SK-N-SH (cell line): ENCODE data around the gene RHCE. TPM values are rescaled to one million over a fixed set of nuclear protein-coding genes. Genes with fewer than 3 reads are reported as not detected.

Experiments
- CTCF ChIA-PET: fragments of 300-600, 350-600 bp; formaldehyde crosslinking; extraction: SDS; loops from one replicate; lab custom pipeline; 2021; lab: Yijun Ruan, JAX
- POLR2A ChIA-PET: fragments of 350-600 bp; sonication (Branson Sonifier 250); formaldehyde crosslinking; extraction: SDS; loops from one replicate; lab custom pipeline; 2020; ENCODE audit warnings: antibody characterized with exemption, inconsistent platforms; lab: Yijun Ruan, JAX
- DNase-seq: peaks from one replicate; pipeline ENCODE4 v3.0.0; 2012
- H2AFZ ChIP-seq: fragments of 200-600 bp; sonication (generic); 2 replicates; pipeline ENCODE4 v1.8.1; 2016; ENCODE audit warnings: antibody characterized with exemption, mild to moderate bottlenecking, low read depth
- H3F3A ChIP-seq: fragments of 200-600 bp; sonication (generic); replicated peaks from 2 replicates; pipeline ENCODE3; 2016; ENCODE audit warnings: antibody characterized with exemption, mild to moderate bottlenecking; ENCODE audit not compliant: insufficient read depth
- H3K27ac ChIP-seq, 2 experiments: fragments of 200-500 bp in 1 of 2; fragments of 200-600 bp in 1 of 2; sonication (Bioruptor generic) in 1 of 2; sonication (generic), shearing (Covaris generic) in 1 of 2; 2 replicates each; pipeline versions ENCODE4 v1.5.1 to v1.6.1; 2014 to 2016; ENCODE audit warnings: low read depth in 2 of 2, inconsistent platforms in 1 of 2, low read length in 1 of 2, mild to moderate bottlenecking in 1 of 2, mixed read lengths in 1 of 2
- H3K27me3 ChIP-seq: fragments of 200-600 bp; sonication (generic), shearing (Covaris generic); 2 replicates; pipeline ENCODE4 v1.6.1; 2016; ENCODE audit warnings: mixed run types; ENCODE audit not compliant: insufficient read depth
- H3K36me3 ChIP-seq, 2 experiments: fragments of 200-500 bp in 1 of 2; fragments of 200-600 bp in 1 of 2; sonication (Bioruptor generic) in 1 of 2; sonication (generic) in 1 of 2; replicated peaks in 1 of 2; 2 replicates each; pipeline versions ENCODE3 to v1.5.1; 2014 to 2016; ENCODE audit warnings: low read length in 1 of 2, mild to moderate bottlenecking in 1 of 2; ENCODE audit not compliant: insufficient read depth in 2 of 2, control insufficient read depth in 1 of 2
- H3K4me1 ChIP-seq, 2 experiments: fragments of 200-500 bp in 1 of 2; fragments of 200-600 bp in 1 of 2; sonication (Bioruptor generic) in 1 of 2; sonication (generic), shearing (Covaris generic) in 1 of 2; 2 replicates each; pipeline versions ENCODE4 v1.5.1 to v1.6.1; 2014 to 2016; ENCODE audit warnings: low read depth in 1 of 2, low read length in 1 of 2, mixed run types in 1 of 2; ENCODE audit not compliant: insufficient read depth in 2 of 2, control insufficient read depth in 1 of 2
- H3K4me2 ChIP-seq: fragments of 200-600 bp; sonication (generic), shearing (Covaris generic); 2 replicates; pipeline ENCODE4 v1.6.1; 2017; ENCODE audit warnings: mixed run types
- H3K4me3 ChIP-seq, 2 experiments: fragments of 200-500 bp in 1 of 2; fragments of 200-600 bp in 1 of 2; sonication (Bioruptor generic) in 1 of 2; sonication (generic), shearing (Covaris generic) in 1 of 2; 2 replicates each; pipeline versions ENCODE4 v1.5.1 to v1.8.1; 2014 to 2016; ENCODE audit warnings: low read depth in 2 of 2, inconsistent platforms in 1 of 2, low read length in 1 of 2, mild to moderate bottlenecking in 1 of 2, mixed read lengths in 1 of 2, moderate library complexity in 1 of 2
- H3K79me2 ChIP-seq: fragments of 200-600 bp; sonication (generic); 2 replicates; pipeline ENCODE4 v1.8.1; 2017; ENCODE audit warnings: mild to moderate bottlenecking; ENCODE audit not compliant: insufficient read depth
- H3K9ac ChIP-seq: fragments of 200-600 bp; sonication (generic); 2 replicates; pipeline ENCODE4 v1.6.1; 2017; ENCODE audit warnings: mixed run types
- H3K9me2 ChIP-seq: fragments of 200-600 bp; sonication (generic); 2 replicates; pipeline ENCODE4 v1.6.1; 2017; ENCODE audit warnings: mixed run types
- H3K9me3 ChIP-seq: fragments of 200-600 bp; sonication (generic); 2 replicates; pipeline ENCODE4 v1.6.1; 2017; ENCODE audit warnings: mixed run types, mild to moderate bottlenecking, moderate library complexity
- H4K20me1 ChIP-seq: fragments of 200-600 bp; sonication (generic); 2 replicates; pipeline ENCODE4 v1.6.1; 2017; ENCODE audit warnings: mild to moderate bottlenecking, mixed run types; ENCODE audit not compliant: insufficient read depth
- CHD2 ChIP-seq: fragments of 150-350 bp; IDR thresholded peaks from 2 replicates; pipeline ENCODE4 v1.6.1; 2018; ENCODE audit warnings: low read length; ENCODE audit not compliant: partially characterized antibody
- ELF1 ChIP-seq: IDR thresholded peaks from 2 replicates; pipeline ENCODE4 v1.4.0; 2012
- EZH2phosphoT487 ChIP-seq: fragments of 200-600 bp; sonication (generic); IDR thresholded peaks from 2 replicates; pipeline ENCODE4 v1.6.1; 2017; ENCODE audit warnings: low read depth, mixed run types, mild to moderate bottlenecking, antibody characterized with exemption, moderate library complexity, borderline replicate concordance
- FOXJ3 ChIP-seq: sonication (generic); formaldehyde crosslinking; IDR thresholded peaks from 2 replicates; pipeline ENCODE4 v1.5.1; 2020; ENCODE audit warnings: mild to moderate bottlenecking, missing genetic modification reagents
- FOXM1 ChIP-seq: IDR thresholded peaks from 2 replicates; pipeline ENCODE4 v1.4.0; 2012; ENCODE audit warnings: low read depth, mild to moderate bottlenecking
- GABPA ChIP-seq: IDR thresholded peaks from 2 replicates; pipeline ENCODE4 v1.4.0; 2012; ENCODE audit warnings: low read depth, mild to moderate bottlenecking
- GATA2 ChIP-seq: sonication (generic); formaldehyde crosslinking; IDR thresholded peaks from 2 replicates; pipeline ENCODE4 v1.5.0; 2020; ENCODE audit warnings: mild to moderate bottlenecking, missing genetic modification reagents
- JUND ChIP-seq: IDR thresholded peaks from 2 replicates; pipeline ENCODE4 v1.4.0; 2012
- NFIC ChIP-seq: IDR thresholded peaks from 2 replicates; pipeline ENCODE4 v1.4.0; 2012; ENCODE audit warnings: borderline replicate concordance
- NRF1 ChIP-seq: IDR thresholded peaks from 2 replicates; pipeline ENCODE4 v1.6.1; 2012; ENCODE audit warnings: low read depth, mild to moderate bottlenecking, low read length
- RAD21 ChIP-seq: IDR thresholded peaks from 2 replicates; pipeline ENCODE4 v1.6.1; 2012; ENCODE audit warnings: mild to moderate bottlenecking, low read length
- RCOR1 ChIP-seq: fragments of 150-350 bp; IDR thresholded peaks from 2 replicates; pipeline ENCODE4 v1.6.1; 2017; ENCODE audit warnings: antibody characterized with exemption, low read length
- REST ChIP-seq: IDR thresholded peaks from 2 replicates; pipeline ENCODE4 v1.6.1; 2012; ENCODE audit warnings: mild to moderate bottlenecking, low read depth, low read length, moderate library complexity
- RFX5 ChIP-seq: IDR thresholded peaks from 2 replicates; pipeline ENCODE4 v1.6.1; 2012; ENCODE audit warnings: mild to moderate bottlenecking, improper control_type of control experiment, low read length
- SMC3 ChIP-seq: IDR thresholded peaks from 2 replicates; pipeline ENCODE4 v1.6.1; 2012; ENCODE audit warnings: low read depth, low read length, improper control_type of control experiment
- TAF1 ChIP-seq: IDR thresholded peaks from 2 replicates; pipeline ENCODE4 v1.6.1; 2012; ENCODE audit warnings: low read depth, mild to moderate bottlenecking, low read length, moderate library complexity, borderline replicate concordance
- TCF12 ChIP-seq: IDR thresholded peaks from 2 replicates; pipeline ENCODE4 v1.4.0; 2012
- WGBS: methylation state at CpG from one replicate; pipeline ENCODE4 v1.1.6; 2017; ENCODE audit warnings: low lambda C conversion rate; 5-methylcytosine and 5-hydroxymethylcytosine counted together
- polyA plus RNA-seq, 3 experiments: library from polyadenylated mRNA; depleted of rRNA; stranded (reverse); fragments of >200 nt; gene quantifications; 2 replicates each; pipeline ENCODE4 v1.2.3, GENCODE V29; 2012
- TF ChIP-seq, protein P1 (sequence below): IDR thresholded peaks from 2 replicates; pipeline ENCODE4; 2012

The RHCE gene
- polyA plus RNA-seq, 1 of the 3 experiments (the other 2 are of a cell fraction), result 0.54 TPM

DNA sequence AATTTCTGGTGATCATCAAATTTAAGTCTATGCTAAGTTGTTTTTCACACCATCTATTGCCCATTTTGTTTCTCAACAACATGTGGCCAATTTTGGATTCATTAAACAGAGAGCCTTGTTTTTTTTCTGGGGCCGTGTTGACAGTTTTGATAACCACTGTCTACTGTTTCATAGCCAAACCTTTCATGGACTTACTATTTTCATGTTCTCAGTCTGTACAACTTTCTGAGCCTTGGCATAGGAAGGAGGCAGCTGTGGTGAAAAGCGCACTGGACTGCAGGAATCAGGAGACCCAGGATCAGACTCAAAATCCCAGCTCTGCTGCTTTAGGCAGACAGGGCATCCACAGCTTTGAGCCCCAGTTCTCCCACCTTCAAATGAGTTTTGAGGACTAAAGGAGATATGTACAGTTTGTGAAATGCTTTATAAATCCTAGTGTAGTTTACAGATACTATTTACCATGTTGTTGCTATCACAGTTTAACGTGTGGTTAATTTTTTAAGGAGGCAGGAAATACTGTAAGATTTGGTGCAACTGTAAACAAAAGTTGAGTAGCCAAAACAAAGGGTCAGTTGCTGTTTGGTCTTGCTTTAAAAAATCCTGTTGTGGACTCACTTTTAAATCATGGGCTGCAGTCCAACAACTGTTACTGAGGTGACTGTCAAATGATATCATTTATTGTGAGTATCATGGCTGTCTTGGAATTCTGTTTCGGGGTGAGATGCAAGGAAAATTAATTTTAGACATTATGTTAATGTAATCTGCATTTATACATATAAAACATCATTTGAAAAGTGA is 13.0 kb upstream of the RHCE start:
- Histone ChIP-seq H3K27ac (peak overlapping the region in 1 of 2 experiments; percentile 12; a peak in 1 of 4 replicates), H3K4me2 (peak overlapping the region; percentile 79), H3K4me1 (peaks cover 22 to 35% of the 10 kb centered on the region in 2 experiments; a peak in 3 of 4 replicates), H3K27me3 (no peaks in the 10 kb centered on the region), H3K9ac (peak overlapping the region; percentile 86; the same call in 1 of the 2 replicates), H3K36me3 (peaks cover 3 to 8% of the 10 kb centered on the region in 2 experiments), H4K20me1 (peaks cover 43% of the 10 kb centered on the region), H3K9me3 (no peaks in the 10 kb centered on the region), H3K79me2 (peaks cover 78% of the 10 kb centered on the region), H3K9me2 (no peaks in the 10 kb centered on the region), H3K4me3 (no peak overlapping the region), H3F3A (peaks cover 10% of the 10 kb centered on the region), H2AFZ (no peak overlapping the region)
- DNase-seq, result no peak
- CTCF ChIA-PET, result interaction anchor here (1.2 kb wide), 1 partner anchor 17 kb away, joined by 3 read pairs; no protein-coding TSS in a partner anchor
- WGBS, result 74% methylated on average over 4 of the region's 4 CpGs
- TF ChIP-seq JUND (no peak), EZH2phosphoT487 (no peak), FOXM1 (no peak), NFIC (no peak), GABPA (no peak), CHD2 (no peak), ELF1 (no peak), REST (no peak), GATA2 (CRISPR knock-in tag) (no peak), TCF12 (no peak), SMC3 (no peak), TAF1 (no peak)
- POLR2A ChIA-PET, result no interaction called here

- Histone ChIP-seq H3K4me2 (peak overlapping the region; percentile 79), H3F3A (peaks cover 7% of the 10 kb centered on the region), H2AFZ (no peak overlapping the region), H3K27ac (peak overlapping the region in 1 of 2 experiments; percentile 37; a peak in 1 of 4 replicates), H3K9me2 (no peaks in the 10 kb centered on the region), H3K9me3 (no peaks in the 10 kb centered on the region), H3K27me3 (no peaks in the 10 kb centered on the region), H3K9ac (peak overlapping the region; percentile 86; the same call in 1 of the 2 replicates), H3K4me1 (peaks cover 22 to 35% of the 10 kb centered on the region in 2 experiments; a peak in 3 of 4 replicates), H3K36me3 (peaks cover 3 to 8% of the 10 kb centered on the region in 2 experiments), H4K20me1 (peaks cover 43% of the 10 kb centered on the region), H3K79me2 (peaks cover 71% of the 10 kb centered on the region), H3K4me3 (peak overlapping the region; percentile 90 to 93; a peak in 3 of 4 replicates)
- ChIA-PET POLR2A (no interaction called here), CTCF (interaction anchor here (1.2 to 2.6 kb wide), 3 partner anchors 18 to 88 kb away, joined by 3 to 9 read pairs (median 5); no protein-coding TSS in a partner anchor)
- no peak for DNase-seq
- 57% methylated on average over 6 of the region's 6 CpGs for WGBS
- TF ChIP-seq FOXJ3, result no peak
- TF ChIP-seq CHD2, result no peak
- TF ChIP-seq REST, result no peak
- TF ChIP-seq GATA2 (CRISPR knock-in tag), result no peak
- TF ChIP-seq TCF12, result no peak
- TF ChIP-seq ELF1, result no peak
- no peak for TF ChIP-seq JUND
- TF ChIP-seq NRF1, result no peak
- TF ChIP-seq, protein P1, sequence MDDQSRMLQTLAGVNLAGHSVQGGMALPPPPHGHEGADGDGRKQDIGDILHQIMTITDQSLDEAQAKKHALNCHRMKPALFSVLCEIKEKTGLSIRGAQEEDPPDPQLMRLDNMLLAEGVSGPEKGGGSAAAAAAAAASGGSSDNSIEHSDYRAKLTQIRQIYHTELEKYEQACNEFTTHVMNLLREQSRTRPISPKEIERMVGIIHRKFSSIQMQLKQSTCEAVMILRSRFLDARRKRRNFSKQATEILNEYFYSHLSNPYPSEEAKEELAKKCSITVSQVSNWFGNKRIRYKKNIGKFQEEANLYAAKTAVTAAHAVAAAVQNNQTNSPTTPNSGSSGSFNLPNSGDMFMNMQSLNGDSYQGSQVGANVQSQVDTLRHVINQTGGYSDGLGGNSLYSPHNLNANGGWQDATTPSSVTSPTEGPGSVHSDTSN, result no peak
- no peak for TF ChIP-seq RAD21
- TF ChIP-seq RFX5, result no peak
- no peak for TF ChIP-seq RCOR1
Measured at GRCh38 chr1:25432749-25433388, 12.2 kb upstream of the RHCE start.
